Measurements from ENCODE around the gene TBRG4. TPM values are rescaled to one million over a fixed set of nuclear protein-coding genes. Genes with fewer than 3 reads are reported as not detected.

Gene TBRG4
- total RNA-seq, 1 experiment from 2014 or later, result 127 TPM

DNA sequence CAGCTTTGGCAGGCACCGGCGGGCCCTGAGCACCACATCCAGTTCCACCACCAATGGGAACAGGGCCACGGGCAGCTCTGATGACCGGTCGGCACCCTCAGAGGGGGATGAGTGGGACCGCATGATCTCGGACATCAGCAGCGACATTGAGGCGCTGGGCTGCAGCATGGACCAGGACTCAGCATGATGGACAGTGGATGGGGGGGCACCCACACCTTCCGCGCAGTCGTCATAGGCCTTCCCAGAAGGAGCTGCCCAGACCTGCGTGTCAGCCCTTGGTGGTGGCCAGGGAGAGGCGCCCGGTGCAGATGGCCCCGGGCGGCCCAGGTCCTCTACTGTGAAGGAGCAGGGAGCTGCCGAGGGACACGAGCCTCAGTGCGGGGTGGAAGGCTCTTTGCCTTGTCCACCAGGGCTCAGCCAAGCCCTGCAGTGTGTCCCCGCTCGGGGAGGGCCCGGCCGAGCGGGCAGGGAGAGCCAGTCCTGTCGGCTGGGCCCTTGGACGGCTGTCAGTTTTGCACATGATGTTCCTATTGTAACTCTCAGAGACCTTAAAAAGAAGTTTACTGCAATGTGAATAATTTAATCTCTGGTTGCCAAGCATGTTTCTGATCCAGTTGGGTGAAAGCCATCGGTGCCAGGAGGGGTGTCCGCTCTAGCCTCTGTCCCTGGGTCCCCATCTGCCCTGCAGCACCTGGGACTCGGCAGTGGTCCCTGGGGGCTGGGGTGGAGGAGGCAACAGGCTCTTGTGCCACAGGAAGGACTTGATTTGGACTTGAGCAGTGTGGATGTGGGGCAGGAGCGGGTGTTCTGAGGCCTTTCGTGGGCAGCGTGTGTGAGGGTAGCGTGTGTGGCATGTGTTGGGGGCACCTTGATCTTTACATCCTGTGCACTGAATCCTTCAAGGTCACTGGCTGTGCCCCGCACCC is 35.4 kb downstream of the TBRG4 start:
- H3K9ac ChIP-seq (ENCODE audit: extremely low read depth, insufficient read length, low read length), result no peak overlapping the region
- H3K27me3 Mint-ChIP-seq (ENCODE audit: low read depth), result peaks cover 4% of the 10 kb centered on the region; the same call in 1 of the 2 replicates
- H3K79me1 ChIP-seq (ENCODE audit: insufficient read depth, low read depth, low read length, poor library complexity, severe bottlenecking), result no peaks in the 10 kb centered on the region
- H2AFZ ChIP-seq (ENCODE audit: low read length), result no peak overlapping the region
- H2AK5ac ChIP-seq (ENCODE audit: insufficient read length, low read length), result no peak overlapping the region
- no peak overlapping the region for H3K23ac ChIP-seq (ENCODE audit: insufficient read length, low read depth, low read length)
- no peak overlapping the region for H2BK5ac ChIP-seq (ENCODE audit: insufficient read length, low read length)
- no peak overlapping the region for H3K27ac ChIP-seq (ENCODE audit: insufficient read length, low read depth, low read length)
- TF ChIP-seq, protein P1, sequence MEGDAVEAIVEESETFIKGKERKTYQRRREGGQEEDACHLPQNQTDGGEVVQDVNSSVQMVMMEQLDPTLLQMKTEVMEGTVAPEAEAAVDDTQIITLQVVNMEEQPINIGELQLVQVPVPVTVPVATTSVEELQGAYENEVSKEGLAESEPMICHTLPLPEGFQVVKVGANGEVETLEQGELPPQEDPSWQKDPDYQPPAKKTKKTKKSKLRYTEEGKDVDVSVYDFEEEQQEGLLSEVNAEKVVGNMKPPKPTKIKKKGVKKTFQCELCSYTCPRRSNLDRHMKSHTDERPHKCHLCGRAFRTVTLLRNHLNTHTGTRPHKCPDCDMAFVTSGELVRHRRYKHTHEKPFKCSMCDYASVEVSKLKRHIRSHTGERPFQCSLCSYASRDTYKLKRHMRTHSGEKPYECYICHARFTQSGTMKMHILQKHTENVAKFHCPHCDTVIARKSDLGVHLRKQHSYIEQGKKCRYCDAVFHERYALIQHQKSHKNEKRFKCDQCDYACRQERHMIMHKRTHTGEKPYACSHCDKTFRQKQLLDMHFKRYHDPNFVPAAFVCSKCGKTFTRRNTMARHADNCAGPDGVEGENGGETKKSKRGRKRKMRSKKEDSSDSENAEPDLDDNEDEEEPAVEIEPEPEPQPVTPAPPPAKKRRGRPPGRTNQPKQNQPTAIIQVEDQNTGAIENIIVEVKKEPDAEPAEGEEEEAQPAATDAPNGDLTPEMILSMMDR (conservative IDR thresholded peaks at IDR 0.05), result no peak
- H3K27me3 ChIP-seq (ENCODE audit: insufficient read depth, low read length), result no peaks in the 10 kb centered on the region
- peaks cover 0 to 3% of the 10 kb centered on the region in 2 experiments; a peak in 3 of 5 replicates for H3K9me3 Mint-ChIP-seq
- no CpG with 5 or more reads among the region's 35 CpGs for WGBS (ENCODE audit: extremely low coverage, insufficient read length, low lambda C conversion rate)
- no peaks in the 10 kb centered on the region for H3K79me2 ChIP-seq (ENCODE audit: insufficient read depth, low read length)
- no peak overlapping the region for H3K4ac ChIP-seq (ENCODE audit: low read depth, low read length)
- DNase-seq, result no peak
- no peaks in the 10 kb centered on the region for H4K20me1 ChIP-seq (ENCODE audit: control insufficient read depth, insufficient read depth, insufficient read length)
- H2BK12ac ChIP-seq (ENCODE audit: insufficient read length, low read depth, low read length), result no peak overlapping the region
- no peak overlapping the region for H4K91ac ChIP-seq (ENCODE audit: insufficient read length, low read depth, low read length)
- H3K4me3 Mint-ChIP-seq, result no peak overlapping the region
- no peak overlapping the region for H3K4me2 ChIP-seq (ENCODE audit: insufficient read depth, insufficient read length, low read length)
- no peak overlapping the region for H4K8ac ChIP-seq (replicated peaks; ENCODE audit: insufficient read length, low read depth, low read length)
- H2BK20ac ChIP-seq (ENCODE audit: low read depth, low read length, poor library complexity, severe bottlenecking), result no peak overlapping the region
- no peak overlapping the region for H3K14ac ChIP-seq (ENCODE audit: insufficient read depth, low read length)
- no peaks in the 10 kb centered on the region for H3K9me3 ChIP-seq (ENCODE audit: control insufficient read depth, low read depth, low read length)
- peaks cover 0 to 7% of the 10 kb centered on the region in 2 experiments; a peak in 1 of 4 replicates for H3K4me1 Mint-ChIP-seq
- H3K27ac Mint-ChIP-seq, result no peak overlapping the region
- no peaks in the 10 kb centered on the region for H3K23me2 ChIP-seq (ENCODE audit: insufficient read length, low read depth, low read length, poor library complexity, severe bottlenecking)
- H3K56ac ChIP-seq (ENCODE audit: insufficient read length, low read depth, low read length), result no peak overlapping the region
- no peak overlapping the region for H2BK120ac ChIP-seq (ENCODE audit: low read depth, low read length, poor library complexity, severe bottlenecking)
- peaks cover 6 to 44% (median 23%) of the 10 kb centered on the region in 3 experiments; a peak in 6 of 7 replicates for H3K36me3 Mint-ChIP-seq (ENCODE audit: insufficient read depth in 1 of 3, low read depth in 3 of 3)
- no peak overlapping the region for H4K5ac ChIP-seq (ENCODE audit: insufficient read length, low read depth, low read length)
- no peaks in the 10 kb centered on the region for H3K4me1 ChIP-seq (ENCODE audit: insufficient read depth, low read length)
- no peak overlapping the region for H3T11ph ChIP-seq (ENCODE audit: low read length)
- no peak overlapping the region for H2BK15ac ChIP-seq (ENCODE audit: low read depth, low read length)
- H3K18ac ChIP-seq (ENCODE audit: insufficient read length, low read depth, low read length), result no peak overlapping the region

Measured in H9 (cell line).